Testis (tissue), 2 donors: ENCODE data around the gene DGCR8.

Experiments
- CTCF ChIP-seq, 3 experiments: fragments of 450-650 bp in 2 of 3; fragments of 200-600 bp in 1 of 3; sonication (generic) in 1 of 3; IDR thresholded peaks; one replicate each; pipeline ENCODE4 v1.5.1; 2016 to 2019; ENCODE audit warnings: antibody characterized with exemption in 3 of 3, mild to moderate bottlenecking in 2 of 3, moderate library complexity in 1 of 3
- POLR2A ChIP-seq: fragments of 450-650 bp; IDR thresholded peaks from one replicate; pipeline ENCODE4 v1.6.1; 2017; ENCODE audit warnings: antibody characterized with exemption, mild to moderate bottlenecking, moderate library complexity

- TF ChIP-seq CTCF (IDR thresholded peaks at IDR 0.05) (no peak), POLR2A (no peak)
Observed at GRCh38 chr22:20138868-20139267, 58.8 kb downstream of the DGCR8 start.
